IPS DF 4.7 (cell line): ENCODE measurements around the gene LDB3.

Source experiments
- DNase-seq: peaks from one replicate; pipeline ENCODE4 v3.0.0-alpha.2; 2013; ENCODE audit warnings: low spot score; ENCODE audit errors: extremely low read depth

LDB3 gene

GRCh38 chr10:86684331-86685097 lies 16.2 kb downstream of the LDB3 start:
- no peak for DNase-seq

GRCh38 chr10:86685416-86685815 lies 17.1 kb downstream of the LDB3 start:
- no peak for DNase-seq

DNA sequence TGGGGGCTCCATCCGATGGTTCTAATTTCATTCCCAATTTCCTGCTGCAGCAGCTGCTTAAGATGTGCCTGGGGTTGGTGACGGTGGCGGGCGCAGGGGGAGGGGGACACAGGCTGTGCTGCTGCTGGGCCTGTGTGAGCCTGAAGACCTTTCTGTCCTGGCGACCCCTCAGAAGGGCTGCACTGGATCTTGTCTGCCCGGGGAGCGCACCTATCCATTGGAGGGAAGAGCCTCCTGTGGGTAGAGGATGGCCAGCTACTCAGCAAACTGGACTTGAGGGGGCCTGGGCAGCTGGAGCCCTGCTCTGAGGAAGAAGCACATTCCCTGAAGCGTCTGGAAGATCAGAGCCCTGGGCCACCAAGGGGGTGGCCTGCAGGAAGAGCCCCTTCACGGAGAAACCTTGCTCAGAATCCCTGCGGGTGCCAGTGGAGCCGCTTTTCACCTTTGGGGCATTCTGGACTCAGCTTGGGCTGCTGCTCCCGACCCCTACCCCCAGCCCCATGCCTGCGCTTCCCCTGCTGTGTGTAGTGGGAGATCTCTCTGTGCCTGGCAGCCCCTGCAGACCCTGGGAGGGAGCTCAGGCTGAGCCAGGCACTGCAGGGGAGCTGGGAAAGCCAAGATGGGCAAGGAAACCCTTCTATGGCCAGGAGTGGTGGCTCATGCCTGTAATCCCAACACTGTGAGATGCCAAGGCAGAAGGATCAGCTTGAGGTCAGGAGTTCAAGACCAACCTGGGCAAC lies 17.8 kb downstream of the LDB3 start:
- DNase-seq, result no peak

DNA sequence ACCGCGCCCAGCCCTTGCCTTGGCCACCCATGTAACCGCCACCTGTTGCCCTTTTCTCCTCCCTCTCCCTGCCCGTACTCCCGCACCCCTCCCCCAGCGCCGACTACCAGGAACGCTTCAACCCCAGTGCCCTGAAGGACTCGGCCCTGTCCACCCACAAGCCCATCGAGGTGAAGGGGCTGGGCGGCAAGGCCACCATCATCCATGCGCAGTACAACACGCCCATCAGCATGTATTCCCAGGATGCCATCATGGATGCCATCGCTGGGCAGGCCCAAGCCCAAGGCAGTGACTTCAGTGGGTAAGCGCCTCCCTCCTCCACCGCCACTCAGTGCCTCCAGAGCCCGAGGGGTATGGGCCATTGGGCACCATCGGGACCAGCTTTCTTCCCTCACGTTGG lies 18.7 kb downstream of the LDB3 start:
- no peak for DNase-seq

GRCh38 chr10:86687750-86688149 lies 19.4 kb downstream of the LDB3 start:
- DNase-seq, result no peak

GRCh38 chr10:86688398-86688921 lies 20.1 kb downstream of the LDB3 start:
- DNase-seq, result no peak

DNA sequence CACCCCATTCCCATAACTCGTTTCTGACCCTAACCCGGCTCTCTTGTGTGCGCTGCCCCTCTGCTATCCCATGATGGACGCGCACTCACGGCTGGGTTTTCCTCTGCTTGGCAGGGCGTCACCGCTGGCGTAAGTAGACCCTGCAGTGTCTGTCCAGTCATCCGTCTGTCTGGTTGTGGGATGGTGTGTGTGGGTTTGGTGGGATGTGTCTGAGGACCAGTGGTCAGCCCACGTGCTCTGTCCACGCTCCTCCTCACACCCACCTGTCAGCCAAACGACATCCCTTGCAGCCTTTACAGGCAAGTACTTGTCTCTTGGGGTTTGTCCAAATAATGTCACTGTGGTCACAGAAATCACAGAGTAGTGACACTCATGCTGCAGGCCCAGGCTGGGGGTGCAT lies 20.8 kb downstream of the LDB3 start:
- no peak for DNase-seq

- no peak for DNase-seq
These were observed 21.9 kb downstream of the LDB3 start for GRCh38 chr10:86690231-86690630.

DNA sequence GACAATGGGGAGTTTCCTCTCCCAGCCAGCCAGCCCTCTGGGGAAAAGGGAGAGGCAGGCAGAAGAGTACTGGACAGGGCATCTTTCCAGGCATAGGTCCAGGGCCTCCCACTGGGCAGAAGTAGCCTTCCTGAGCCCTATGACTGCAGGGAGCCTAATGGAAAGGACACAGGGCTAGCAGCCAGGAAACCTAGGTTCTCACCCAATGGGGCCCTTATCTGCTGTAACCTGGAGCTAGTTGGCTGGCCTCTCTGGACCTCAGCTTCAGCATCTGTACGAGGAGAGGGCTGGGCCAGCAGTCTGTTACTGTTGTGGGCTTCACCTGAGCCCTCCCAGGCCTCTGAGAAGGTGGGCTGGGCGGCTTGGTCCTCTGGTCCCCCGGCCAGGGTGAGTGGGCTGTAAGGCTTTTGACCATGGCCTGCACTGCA lies 22.4 kb downstream of the LDB3 start:
- DNase-seq, result no peak

GRCh38 chr10:86691333-86692022 lies 23.2 kb downstream of the LDB3 start:
- DNase-seq, result no peak

DNA sequence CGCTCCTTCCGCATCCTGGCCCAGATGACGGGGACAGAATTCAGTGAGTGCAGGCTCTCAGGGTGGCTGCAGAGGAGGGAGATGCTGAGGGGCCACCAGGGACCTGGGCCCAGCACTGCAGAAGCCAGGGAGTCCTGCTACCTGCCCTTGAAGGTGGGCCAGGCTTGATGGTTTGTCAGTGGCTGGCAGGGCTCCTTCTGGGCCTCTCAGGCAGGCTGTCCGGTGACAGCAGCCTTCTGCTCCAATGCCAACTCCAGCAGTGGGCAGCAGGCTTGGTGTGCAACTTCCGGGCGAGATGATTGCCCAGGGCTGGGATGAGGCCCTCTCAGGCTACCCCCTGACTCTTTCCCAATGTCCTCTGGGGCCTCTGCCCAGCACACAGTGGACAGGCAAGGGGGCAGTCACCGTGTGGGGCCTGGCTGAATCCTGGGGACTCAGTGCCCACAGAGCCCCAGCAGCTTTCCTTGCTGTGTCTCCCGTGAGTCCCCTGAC lies 23.8 kb downstream of the LDB3 start:
- no peak for DNase-seq

DNA sequence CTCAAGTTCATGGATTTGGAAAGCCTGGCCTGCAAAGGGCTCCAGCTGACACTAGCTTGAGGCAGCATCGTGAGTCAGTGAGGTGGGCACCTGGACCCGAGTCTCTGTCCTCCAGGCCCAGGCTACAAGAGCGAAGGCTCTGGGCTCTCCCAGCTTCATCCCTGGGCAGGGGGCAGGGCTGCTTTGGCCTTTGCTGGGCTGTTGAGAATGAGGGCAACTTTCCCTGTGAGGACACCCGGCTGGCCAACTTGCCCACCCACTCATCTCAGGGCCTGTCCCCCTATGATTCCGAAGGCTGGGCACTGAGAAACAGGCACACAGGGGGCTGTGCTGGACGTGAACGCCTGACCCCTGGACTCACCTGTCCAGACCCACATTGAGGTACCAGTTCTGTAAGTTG lies 24.4 kb downstream of the LDB3 start:
- DNase-seq, result no peak

GRCh38 chr10:86693275-86693674 lies 25.0 kb downstream of the LDB3 start:
- no peak for DNase-seq

GRCh38 chr10:86693721-86694369 lies 25.5 kb downstream of the LDB3 start:
- no peak for DNase-seq

DNA sequence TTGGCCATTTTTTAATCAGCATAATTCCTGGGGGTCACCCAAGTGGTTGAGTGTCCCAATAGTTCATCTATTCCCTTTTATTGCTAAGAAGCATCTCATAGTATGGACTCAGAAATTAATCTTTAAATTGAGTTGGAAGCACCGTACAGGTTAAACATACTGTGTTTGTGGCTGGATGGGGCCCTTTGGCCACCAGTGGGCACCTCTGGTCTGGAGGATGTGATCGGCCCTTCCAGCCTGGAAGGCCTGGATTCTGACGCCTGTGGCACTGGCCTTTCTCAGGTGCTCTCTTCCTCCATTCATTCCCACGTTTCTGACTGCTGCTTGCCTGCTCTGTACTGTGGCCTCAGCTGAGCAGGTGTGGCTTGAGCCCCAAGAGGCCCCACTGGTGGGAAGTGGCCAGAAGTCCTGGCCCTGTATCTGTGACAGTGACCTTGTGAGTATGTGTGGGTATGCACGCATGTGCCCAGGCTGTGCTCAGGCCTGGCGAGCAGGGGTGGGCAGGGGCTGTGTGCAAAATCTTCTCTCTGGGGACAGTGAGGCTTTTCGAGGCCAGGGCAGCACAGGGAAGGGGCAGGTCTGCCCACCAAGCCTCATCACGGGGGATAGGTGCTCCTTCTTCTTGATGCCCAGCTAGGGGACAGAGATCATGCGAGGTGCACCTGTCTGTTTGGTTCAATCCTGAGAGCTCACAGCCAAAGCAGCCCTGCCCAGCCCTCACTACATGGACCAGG lies 30.1 kb downstream of the LDB3 start:
- no peak for DNase-seq

DNA sequence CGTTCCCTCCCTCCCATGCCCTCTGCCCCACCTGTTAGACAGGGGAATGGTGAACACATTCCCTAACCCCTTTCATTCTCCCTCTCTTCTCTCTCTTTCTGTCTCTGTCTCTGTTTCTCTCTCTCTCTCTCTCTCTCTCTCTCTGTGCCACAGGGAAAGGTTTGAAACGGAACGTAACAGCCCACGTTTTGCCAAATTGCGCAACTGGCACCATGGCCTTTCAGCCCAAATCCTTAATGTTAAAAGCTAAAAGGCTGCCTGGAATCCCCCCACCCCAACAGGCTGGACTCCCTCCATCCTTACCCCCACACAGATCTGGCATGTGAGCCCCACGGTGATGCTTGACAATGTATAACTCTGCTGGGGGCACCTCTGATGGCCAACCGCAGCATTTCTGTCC lies 30.8 kb downstream of the LDB3 start:
- no peak for DNase-seq

GRCh38 chr10:86699541-86699940 lies 31.2 kb downstream of the LDB3 start:
- DNase-seq, result no peak

DNA sequence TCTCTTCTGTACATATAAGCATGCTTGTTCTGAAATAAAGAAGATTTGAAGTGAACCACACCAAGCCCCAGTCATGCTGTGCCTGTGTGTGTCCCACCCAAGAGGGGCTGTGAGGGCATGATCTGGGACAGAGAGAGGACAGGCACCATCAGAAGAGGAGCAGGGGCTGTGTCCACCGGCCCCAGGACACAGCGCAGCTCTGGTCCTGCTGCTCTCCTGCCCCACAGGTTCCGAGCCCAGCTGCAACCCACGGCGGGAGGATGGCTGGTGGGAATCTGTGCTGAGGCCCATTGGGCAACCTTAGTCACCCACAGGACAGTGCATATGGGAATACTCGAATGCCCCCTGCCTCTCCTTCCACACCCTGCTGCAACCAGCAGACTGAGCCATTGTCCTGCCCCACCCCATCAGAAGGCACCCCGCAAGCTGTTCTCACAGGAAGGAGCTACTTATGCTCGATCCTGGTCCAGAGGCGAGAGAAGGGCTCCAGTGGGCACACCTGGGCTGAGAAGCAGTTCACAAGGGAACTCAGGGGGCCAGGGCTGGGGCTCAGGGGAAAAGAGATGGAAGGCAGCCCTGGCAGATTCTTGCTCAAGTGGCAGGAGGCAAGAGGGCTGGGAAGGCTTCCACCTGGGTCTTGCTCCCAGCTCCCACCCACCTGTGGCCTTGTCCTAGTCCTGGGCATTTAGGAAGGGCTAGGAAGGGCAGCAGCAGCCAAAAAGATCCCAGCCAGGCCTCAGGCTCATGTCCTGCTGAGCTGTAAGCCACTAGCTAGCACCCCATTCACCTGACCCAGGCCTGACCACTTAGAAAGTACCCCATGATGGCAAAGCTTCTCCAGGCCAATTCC lies 31.9 kb downstream of the LDB3 start:
- DNase-seq, result no peak

GRCh38 chr10:86700851-86701617 lies 32.7 kb downstream of the LDB3 start:
- DNase-seq, result no peak
